SK-N-SH (cell line): ENCODE measurements around the gene MYOM1. TPM values are rescaled to one million over a fixed set of nuclear protein-coding genes. Genes with fewer than 3 reads are reported as not detected.

Experiments
- CTCF ChIA-PET: fragments of 300-600, 350-600 bp; formaldehyde crosslinking; extraction: SDS; loops from one replicate; lab custom pipeline; 2021; lab: Yijun Ruan, JAX
- POLR2A ChIA-PET: fragments of 350-600 bp; sonication (Branson Sonifier 250); formaldehyde crosslinking; extraction: SDS; loops from one replicate; lab custom pipeline; 2020; ENCODE audit warnings: antibody characterized with exemption, inconsistent platforms; lab: Yijun Ruan, JAX
- DNase-seq: peaks from one replicate; pipeline ENCODE4 v3.0.0; 2012
- H2AFZ ChIP-seq: fragments of 200-600 bp; sonication (generic); 2 replicates; pipeline ENCODE4 v1.8.1; 2016; ENCODE audit warnings: antibody characterized with exemption, mild to moderate bottlenecking, low read depth
- H3F3A ChIP-seq: fragments of 200-600 bp; sonication (generic); replicated peaks from 2 replicates; pipeline ENCODE3; 2016; ENCODE audit warnings: antibody characterized with exemption, mild to moderate bottlenecking; ENCODE audit not compliant: insufficient read depth
- H3K27ac ChIP-seq, 2 experiments: fragments of 200-500 bp in 1 of 2; fragments of 200-600 bp in 1 of 2; sonication (Bioruptor generic) in 1 of 2; sonication (generic), shearing (Covaris generic) in 1 of 2; 2 replicates each; pipeline versions ENCODE4 v1.5.1 to v1.6.1; 2014 to 2016; ENCODE audit warnings: low read depth in 2 of 2, inconsistent platforms in 1 of 2, low read length in 1 of 2, mild to moderate bottlenecking in 1 of 2, mixed read lengths in 1 of 2
- H3K27me3 ChIP-seq: fragments of 200-600 bp; sonication (generic), shearing (Covaris generic); 2 replicates; pipeline ENCODE4 v1.6.1; 2016; ENCODE audit warnings: mixed run types; ENCODE audit not compliant: insufficient read depth
- H3K36me3 ChIP-seq, 2 experiments: fragments of 200-500 bp in 1 of 2; fragments of 200-600 bp in 1 of 2; sonication (Bioruptor generic) in 1 of 2; sonication (generic) in 1 of 2; replicated peaks in 1 of 2; 2 replicates each; pipeline versions ENCODE3 to v1.5.1; 2014 to 2016; ENCODE audit warnings: low read length in 1 of 2, mild to moderate bottlenecking in 1 of 2; ENCODE audit not compliant: insufficient read depth in 2 of 2, control insufficient read depth in 1 of 2
- H3K4me1 ChIP-seq, 2 experiments: fragments of 200-500 bp in 1 of 2; fragments of 200-600 bp in 1 of 2; sonication (Bioruptor generic) in 1 of 2; sonication (generic), shearing (Covaris generic) in 1 of 2; 2 replicates each; pipeline versions ENCODE4 v1.5.1 to v1.6.1; 2014 to 2016; ENCODE audit warnings: low read depth in 1 of 2, low read length in 1 of 2, mixed run types in 1 of 2; ENCODE audit not compliant: insufficient read depth in 2 of 2, control insufficient read depth in 1 of 2
- H3K4me2 ChIP-seq: fragments of 200-600 bp; sonication (generic), shearing (Covaris generic); 2 replicates; pipeline ENCODE4 v1.6.1; 2017; ENCODE audit warnings: mixed run types
- H3K4me3 ChIP-seq, 2 experiments: fragments of 200-500 bp in 1 of 2; fragments of 200-600 bp in 1 of 2; sonication (Bioruptor generic) in 1 of 2; sonication (generic), shearing (Covaris generic) in 1 of 2; 2 replicates each; pipeline versions ENCODE4 v1.5.1 to v1.8.1; 2014 to 2016; ENCODE audit warnings: low read depth in 2 of 2, inconsistent platforms in 1 of 2, low read length in 1 of 2, mild to moderate bottlenecking in 1 of 2, mixed read lengths in 1 of 2, moderate library complexity in 1 of 2
- H3K79me2 ChIP-seq: fragments of 200-600 bp; sonication (generic); 2 replicates; pipeline ENCODE4 v1.8.1; 2017; ENCODE audit warnings: mild to moderate bottlenecking; ENCODE audit not compliant: insufficient read depth
- H3K9ac ChIP-seq: fragments of 200-600 bp; sonication (generic); 2 replicates; pipeline ENCODE4 v1.6.1; 2017; ENCODE audit warnings: mixed run types
- H3K9me2 ChIP-seq: fragments of 200-600 bp; sonication (generic); 2 replicates; pipeline ENCODE4 v1.6.1; 2017; ENCODE audit warnings: mixed run types
- H3K9me3 ChIP-seq: fragments of 200-600 bp; sonication (generic); 2 replicates; pipeline ENCODE4 v1.6.1; 2017; ENCODE audit warnings: mixed run types, mild to moderate bottlenecking, moderate library complexity
- H4K20me1 ChIP-seq: fragments of 200-600 bp; sonication (generic); 2 replicates; pipeline ENCODE4 v1.6.1; 2017; ENCODE audit warnings: mild to moderate bottlenecking, mixed run types; ENCODE audit not compliant: insufficient read depth
- MXI1 ChIP-seq: IDR thresholded peaks from 2 replicates; pipeline ENCODE4 v1.6.1; 2012; ENCODE audit warnings: mild to moderate bottlenecking, low read depth, low read length, improper control_type of control experiment
- PBX3 ChIP-seq: IDR thresholded peaks from 2 replicates; pipeline ENCODE4; 2012
- RCOR1 ChIP-seq: fragments of 150-350 bp; IDR thresholded peaks from 2 replicates; pipeline ENCODE4 v1.6.1; 2017; ENCODE audit warnings: antibody characterized with exemption, low read length
- REST ChIP-seq: IDR thresholded peaks from 2 replicates; pipeline ENCODE4 v1.6.1; 2012; ENCODE audit warnings: mild to moderate bottlenecking, low read depth, low read length, moderate library complexity
- RXRA ChIP-seq: IDR thresholded peaks from 2 replicates; pipeline ENCODE4 v1.4.0; 2012; ENCODE audit warnings: low read depth, mild to moderate bottlenecking, borderline replicate concordance
- SIN3A ChIP-seq: IDR thresholded peaks from 2 replicates; pipeline ENCODE4 v1.6.1; 2012; ENCODE audit warnings: low read depth, mild to moderate bottlenecking, low read length, moderate library complexity, borderline replicate concordance
- USF1 ChIP-seq: IDR thresholded peaks from 2 replicates; pipeline ENCODE4 v1.4.0; 2012; ENCODE audit warnings: low read depth, borderline replicate concordance
- USF2 ChIP-seq: fragments of 150-350 bp; IDR thresholded peaks from 2 replicates; pipeline ENCODE4 v1.6.1; 2017; ENCODE audit warnings: antibody characterized with exemption, low read length, low read depth, borderline replicate concordance
- WGBS: methylation state at CpG from one replicate; pipeline ENCODE4 v1.1.6; 2017; ENCODE audit warnings: low lambda C conversion rate; 5-methylcytosine and 5-hydroxymethylcytosine counted together
- polyA plus RNA-seq, 3 experiments: library from polyadenylated mRNA; depleted of rRNA; stranded (reverse); fragments of >200 nt; gene quantifications; 2 replicates each; pipeline ENCODE4 v1.2.3, GENCODE V29; 2012

The MYOM1 gene
- polyA plus RNA-seq, 1 of the 3 experiments (the other 2 are of a cell fraction) = 0.07 TPM

- H3K4me3 ChIP-seq = no peak overlapping the region
- no peak overlapping the region for H2AFZ ChIP-seq
- no peak overlapping the region for H3K27ac ChIP-seq
- CTCF ChIA-PET = interaction anchor here (0.6 to 1.7 kb wide), 4 partner anchors 8 to 521 kb away, joined by 3 to 7 read pairs (median 4); no protein-coding TSS in a partner anchor
- no peak overlapping the region for H3K4me2 ChIP-seq
- POLR2A ChIA-PET = no interaction called here
- H3K4me1 ChIP-seq = no peaks in the 10 kb centered on the region
- H3F3A ChIP-seq = no peaks in the 10 kb centered on the region
- no peaks in the 10 kb centered on the region for H3K79me2 ChIP-seq
- no peaks in the 10 kb centered on the region for H4K20me1 ChIP-seq
- H3K9me2 ChIP-seq = no peaks in the 10 kb centered on the region
- no peaks in the 10 kb centered on the region for H3K9me3 ChIP-seq
- peak; percentile 23 for DNase-seq
- WGBS = 77% methylated on average over 8 of the region's 8 CpGs
- no peaks in the 10 kb centered on the region for H3K36me3 ChIP-seq
- peak; percentile 39; the same call in 1 of the 2 replicates for TF ChIP-seq USF1
- no peak for TF ChIP-seq RCOR1
- no peaks in the 10 kb centered on the region for H3K27me3 ChIP-seq
- no peak overlapping the region for H3K9ac ChIP-seq
These were observed 32.8 kb downstream of the MYOM1 start for GRCh38 chr18:3186678-3187658.

GRCh38 chr18:3184275-3184963 lies 35.3 kb downstream of the MYOM1 start:
- Histone ChIP-seq H3K9ac (no peak overlapping the region), H2AFZ (no peak overlapping the region), H3F3A (no peaks in the 10 kb centered on the region), H3K79me2 (no peaks in the 10 kb centered on the region), H3K9me3 (no peaks in the 10 kb centered on the region), H3K36me3 (no peaks in the 10 kb centered on the region), H3K9me2 (no peaks in the 10 kb centered on the region), H3K4me3 (no peak overlapping the region), H3K27me3 (no peaks in the 10 kb centered on the region), H3K4me2 (no peak overlapping the region), H3K4me1 (no peaks in the 10 kb centered on the region), H3K27ac (no peak overlapping the region), H4K20me1 (no peaks in the 10 kb centered on the region)
- no peak for DNase-seq
- ChIA-PET POLR2A (no interaction called here), CTCF (interaction anchor here (0.5 to 1.4 kb wide), 5 partner anchors 8 to 121 kb away, joined by 3 to 4 read pairs (median 4); no protein-coding TSS in a partner anchor)
- TF ChIP-seq USF2 (no peak), SIN3A (no peak), MXI1 (no peak), REST (no peak), RXRA (no peak), PBX3 (no peak)
- WGBS = 62% methylated on average over 6 of the region's 6 CpGs
